Panc1 (cell line): ENCODE measurements around the gene ZNF333. TPM values are rescaled to one million over a fixed set of nuclear protein-coding genes. Genes with fewer than 3 reads are reported as not detected.

Experiments used
- ATAC-seq: fragments of 200-7000 bp; cut with Tn5 transposase; 2 replicates; pipeline ENCODE4 v1.9.1; 2020; ENCODE audit warnings: mild to moderate bottlenecking, moderate library complexity
- BruUV-seq: library from RNA; stranded (reverse); fragments of 400-500 nt; replicated peaks from 2 replicates; lab custom pipeline; 2021; lab: Mats Ljungman, UMichigan
- CTCF ChIA-PET: fragments of 300-600 bp; sonication (Branson Sonifier 250); formaldehyde crosslinking; loops from one replicate; lab custom pipeline; 2022; ENCODE audit warnings: antibody characterized with exemption; lab: Charles Lee
- POLR2A ChIA-PET: fragments of 300-600 bp; sonication (Branson Sonifier 250); formaldehyde crosslinking; loops from one replicate; lab custom pipeline; 2022; ENCODE audit warnings: antibody characterized with exemption; lab: Charles Lee
- DNase-seq: peaks from one replicate; pipeline ENCODE4 v3.0.0-alpha.2; 2010; ENCODE audit warnings: low read depth, low spot score
- H3K27ac ChIP-seq: 2 replicates; pipeline ENCODE4 v1.5.1; 2011; ENCODE audit warnings: mild to moderate bottlenecking, low read length, inconsistent platforms
- H3K27me3 ChIP-seq: fragments of 200-500 bp; sonication (Bioruptor generic); 2 replicates; pipeline ENCODE4 v1.6.0; 2014; ENCODE audit warnings: low read length, inconsistent platforms; ENCODE audit not compliant: control insufficient read depth, insufficient read depth
- H3K36me3 ChIP-seq: fragments of 200-500 bp; sonication (Bioruptor generic); 2 replicates; pipeline ENCODE4 v1.5.1; 2014; ENCODE audit warnings: inconsistent platforms, mild to moderate bottlenecking, low read length, moderate library complexity; ENCODE audit not compliant: control insufficient read depth, insufficient read depth
- H3K4me1 ChIP-seq: 2 replicates; pipeline ENCODE4 v1.5.1; 2011; ENCODE audit warnings: inconsistent platforms, mild to moderate bottlenecking, low read length, moderate library complexity; ENCODE audit not compliant: control insufficient read depth, insufficient read depth
- H3K4me3 ChIP-seq, 2 experiments: 2 replicates each; pipeline ENCODE4 v1.5.1; 2011 to 2012; ENCODE audit warnings: low read depth in 2 of 2, low read length in 2 of 2, mild to moderate bottlenecking in 2 of 2, inconsistent platforms in 1 of 2, moderate library complexity in 1 of 2
- H3K9me3 ChIP-seq: fragments of 200-500 bp; sonication (Bioruptor generic); 2 replicates; pipeline ENCODE4 v1.5.1; 2014; ENCODE audit warnings: low read depth, mild to moderate bottlenecking, inconsistent platforms, low read length, moderate library complexity; ENCODE audit not compliant: control insufficient read depth, insufficient read depth
- POLR2AphosphoS5 ChIP-seq: IDR thresholded peaks from 2 replicates; pipeline ENCODE4 v1.6.1; 2012; ENCODE audit warnings: mild to moderate bottlenecking, low read depth, low read length, moderate library complexity
- SIN3A ChIP-seq: IDR thresholded peaks from 2 replicates; pipeline ENCODE4 v1.6.1; 2012; ENCODE audit warnings: low read depth, mild to moderate bottlenecking, low read length, moderate library complexity, borderline replicate concordance; ENCODE audit not compliant: insufficient read depth
- TCF7L2 ChIP-seq: IDR thresholded peaks from 2 replicates; pipeline ENCODE4 v1.6.1; 2011; ENCODE audit warnings: mild to moderate bottlenecking, low read depth, low read length, inconsistent platforms
- in situ Hi-C: cut with HindIII; loops from 2 replicates; pipeline ENCODE4 v1.10.0; 2016; ENCODE audit warnings: low sequenced_read_pairs, low pct_unique_long_range_greater_than_20kb
- intact Hi-C: fragments of 100-400 bp; cut with micrococcal nuclease; formaldehyde crosslinking; loops from one replicate; pipeline ENCODE4 v1.10.0; 2022; ENCODE audit not compliant: unreplicated experiment
- total RNA-seq: library from RNA; stranded (reverse); gene quantifications from one replicate; pipeline ENCODE4 v1.2.1, GENCODE V29; 2021; ENCODE audit not compliant: unreplicated experiment
- TF ChIP-seq, protein P1 (sequence below): fragments of 450-650 bp; IDR thresholded peaks from 2 replicates; pipeline ENCODE4 v1.5.1; 2017; ENCODE audit warnings: mild to moderate bottlenecking
- TF ChIP-seq, protein P2 (sequence below), 2 experiments: IDR thresholded peaks; 2 replicates each; pipeline ENCODE4 v1.6.1; 2011 to 2012; ENCODE audit warnings: low read depth in 2 of 2, control low read depth in 1 of 2, low read length in 1 of 2, mild to moderate bottlenecking in 1 of 2, moderate library complexity in 1 of 2; ENCODE audit not compliant: insufficient read depth in 1 of 2

The ZNF333 gene
- total RNA-seq, 1 experiment from 2014 or later = 9.2 TPM

DNA sequence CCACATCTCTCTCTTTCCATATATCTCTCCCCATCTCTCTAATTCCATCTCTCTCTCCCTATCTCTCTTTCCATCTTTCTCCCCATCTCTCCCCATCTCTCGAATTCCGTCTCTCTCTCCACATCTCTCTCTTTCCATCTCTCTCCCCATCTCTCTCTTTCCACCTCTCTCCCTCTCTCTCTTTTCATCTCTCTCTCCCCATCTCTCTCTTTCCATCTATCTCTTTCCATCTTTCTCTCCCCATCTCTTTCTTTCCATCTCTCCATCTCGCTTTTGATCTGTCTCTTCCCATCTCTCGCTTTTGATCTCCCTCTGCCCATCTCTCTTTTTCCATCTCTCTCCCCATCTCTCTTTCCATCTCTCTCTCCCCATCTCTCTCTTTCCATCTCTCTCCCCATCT, 40.8 kb upstream of the ZNF333 start:
- CTCF ChIA-PET = no interaction called here
- H3K4me1 ChIP-seq = no peaks in the 10 kb centered on the region
- no TSS peak for BruUV-seq
- no peaks in the 10 kb centered on the region for H3K9me3 ChIP-seq
- no peak overlapping the region for H3K4me3 ChIP-seq
- no peaks in the 10 kb centered on the region for H3K27me3 ChIP-seq
- TF ChIP-seq, protein P1, sequence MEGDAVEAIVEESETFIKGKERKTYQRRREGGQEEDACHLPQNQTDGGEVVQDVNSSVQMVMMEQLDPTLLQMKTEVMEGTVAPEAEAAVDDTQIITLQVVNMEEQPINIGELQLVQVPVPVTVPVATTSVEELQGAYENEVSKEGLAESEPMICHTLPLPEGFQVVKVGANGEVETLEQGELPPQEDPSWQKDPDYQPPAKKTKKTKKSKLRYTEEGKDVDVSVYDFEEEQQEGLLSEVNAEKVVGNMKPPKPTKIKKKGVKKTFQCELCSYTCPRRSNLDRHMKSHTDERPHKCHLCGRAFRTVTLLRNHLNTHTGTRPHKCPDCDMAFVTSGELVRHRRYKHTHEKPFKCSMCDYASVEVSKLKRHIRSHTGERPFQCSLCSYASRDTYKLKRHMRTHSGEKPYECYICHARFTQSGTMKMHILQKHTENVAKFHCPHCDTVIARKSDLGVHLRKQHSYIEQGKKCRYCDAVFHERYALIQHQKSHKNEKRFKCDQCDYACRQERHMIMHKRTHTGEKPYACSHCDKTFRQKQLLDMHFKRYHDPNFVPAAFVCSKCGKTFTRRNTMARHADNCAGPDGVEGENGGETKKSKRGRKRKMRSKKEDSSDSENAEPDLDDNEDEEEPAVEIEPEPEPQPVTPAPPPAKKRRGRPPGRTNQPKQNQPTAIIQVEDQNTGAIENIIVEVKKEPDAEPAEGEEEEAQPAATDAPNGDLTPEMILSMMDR = no peak
- TF ChIP-seq TCF7L2 (no peak), POLR2AphosphoS5 (no peak), SIN3A (no peak)
- TF ChIP-seq, protein P2, sequence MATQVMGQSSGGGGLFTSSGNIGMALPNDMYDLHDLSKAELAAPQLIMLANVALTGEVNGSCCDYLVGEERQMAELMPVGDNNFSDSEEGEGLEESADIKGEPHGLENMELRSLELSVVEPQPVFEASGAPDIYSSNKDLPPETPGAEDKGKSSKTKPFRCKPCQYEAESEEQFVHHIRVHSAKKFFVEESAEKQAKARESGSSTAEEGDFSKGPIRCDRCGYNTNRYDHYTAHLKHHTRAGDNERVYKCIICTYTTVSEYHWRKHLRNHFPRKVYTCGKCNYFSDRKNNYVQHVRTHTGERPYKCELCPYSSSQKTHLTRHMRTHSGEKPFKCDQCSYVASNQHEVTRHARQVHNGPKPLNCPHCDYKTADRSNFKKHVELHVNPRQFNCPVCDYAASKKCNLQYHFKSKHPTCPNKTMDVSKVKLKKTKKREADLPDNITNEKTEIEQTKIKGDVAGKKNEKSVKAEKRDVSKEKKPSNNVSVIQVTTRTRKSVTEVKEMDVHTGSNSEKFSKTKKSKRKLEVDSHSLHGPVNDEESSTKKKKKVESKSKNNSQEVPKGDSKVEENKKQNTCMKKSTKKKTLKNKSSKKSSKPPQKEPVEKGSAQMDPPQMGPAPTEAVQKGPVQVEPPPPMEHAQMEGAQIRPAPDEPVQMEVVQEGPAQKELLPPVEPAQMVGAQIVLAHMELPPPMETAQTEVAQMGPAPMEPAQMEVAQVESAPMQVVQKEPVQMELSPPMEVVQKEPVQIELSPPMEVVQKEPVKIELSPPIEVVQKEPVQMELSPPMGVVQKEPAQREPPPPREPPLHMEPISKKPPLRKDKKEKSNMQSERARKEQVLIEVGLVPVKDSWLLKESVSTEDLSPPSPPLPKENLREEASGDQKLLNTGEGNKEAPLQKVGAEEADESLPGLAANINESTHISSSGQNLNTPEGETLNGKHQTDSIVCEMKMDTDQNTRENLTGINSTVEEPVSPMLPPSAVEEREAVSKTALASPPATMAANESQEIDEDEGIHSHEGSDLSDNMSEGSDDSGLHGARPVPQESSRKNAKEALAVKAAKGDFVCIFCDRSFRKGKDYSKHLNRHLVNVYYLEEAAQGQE (IDR thresholded peaks at IDR 0.05; ENCODE audit: insufficient read depth in 1 of 2, low read depth in 2 of 2, low read length in 1 of 2) = no peak
- no peak overlapping the region for H3K27ac ChIP-seq
- in situ Hi-C loops (no loop called here), intact Hi-C loops (no loop called here)
- no peak for DNase-seq
- no peaks in the 10 kb centered on the region for H3K36me3 ChIP-seq
- no peak for ATAC-seq
- POLR2A ChIA-PET = no interaction called here

DNA sequence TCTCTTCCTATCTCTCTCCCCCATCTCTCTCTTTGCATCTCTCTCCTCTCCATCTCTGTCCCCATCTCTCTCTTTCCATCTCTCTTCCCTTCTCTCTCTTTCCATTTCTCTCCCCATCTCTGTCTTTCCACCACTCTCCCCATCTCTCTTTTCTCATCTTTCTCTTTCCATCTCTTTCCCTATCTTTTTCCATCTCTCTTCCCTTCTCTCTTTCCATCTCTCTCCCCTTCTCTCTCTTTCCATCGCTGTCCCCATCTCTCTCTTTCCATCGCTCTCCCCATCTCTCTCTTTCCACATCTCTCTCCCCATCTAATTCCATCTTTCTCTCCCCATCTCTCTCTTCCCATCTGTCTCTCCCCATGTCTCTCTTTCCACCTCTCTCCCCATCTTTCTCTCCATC, 39.7 kb upstream of the ZNF333 start:
- in situ Hi-C loops = no loop called here
- no peak for DNase-seq
- Histone ChIP-seq H3K9me3 (no peaks in the 10 kb centered on the region), H3K27me3 (no peaks in the 10 kb centered on the region), H3K36me3 (no peaks in the 10 kb centered on the region), H3K4me1 (no peaks in the 10 kb centered on the region), H3K4me3 (no peak overlapping the region), H3K27ac (no peak overlapping the region)
- TF ChIP-seq TCF7L2 = no peak
- POLR2A ChIA-PET = no interaction called here
- BruUV-seq = no TSS peak
- no peak for ATAC-seq
- intact Hi-C loops = no loop called here
- CTCF ChIA-PET = no interaction called here

DNA sequence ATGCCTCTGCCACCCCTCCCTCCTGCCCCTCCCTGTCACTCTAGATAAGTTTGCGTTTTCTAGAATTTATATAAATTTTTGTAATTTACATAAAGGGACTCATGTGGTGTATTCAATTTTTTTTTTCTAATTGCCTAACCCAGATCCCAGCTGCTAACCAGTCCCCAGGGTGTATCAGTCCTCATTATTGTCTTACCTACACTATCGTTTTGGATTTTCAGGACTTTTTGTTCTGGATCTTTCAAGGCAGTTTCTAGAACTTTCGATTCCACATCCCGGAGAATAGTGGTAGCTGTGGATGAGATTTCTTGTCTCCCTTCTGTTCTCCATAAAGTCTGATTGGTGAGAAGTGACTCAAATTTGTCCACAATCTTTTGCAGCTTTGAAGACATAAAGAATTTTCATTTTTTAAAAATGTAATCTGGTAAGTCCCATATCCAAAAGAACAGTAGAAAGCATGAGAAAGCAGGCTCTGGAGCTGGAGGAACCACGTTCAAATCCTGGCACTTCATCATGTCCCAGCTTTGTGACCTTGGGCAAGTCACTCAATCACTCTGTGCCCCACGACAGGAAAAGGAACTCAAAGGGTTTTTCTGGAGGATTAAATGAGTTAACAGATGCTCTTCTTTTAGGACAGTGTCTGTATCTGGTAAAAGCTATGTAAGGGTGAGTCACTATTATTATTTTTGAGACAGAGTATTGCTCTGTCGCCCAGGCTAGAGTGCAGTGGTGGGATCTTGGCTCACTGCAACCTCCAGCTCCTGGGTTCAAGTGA, 34.9 kb upstream of the ZNF333 start:
- CTCF ChIA-PET = no interaction called here
- ATAC-seq (no peak), DNase-seq (no peak)
- BruUV-seq = no TSS peak
- no peaks in the 10 kb centered on the region for H3K36me3 ChIP-seq
- no peak overlapping the region for H3K4me3 ChIP-seq
- in situ Hi-C loops = no loop called here
- H3K27me3 ChIP-seq = no peaks in the 10 kb centered on the region
- TF ChIP-seq, protein P1 = no peak
- TF ChIP-seq SIN3A = no peak
- TF ChIP-seq TCF7L2 = no peak
- TF ChIP-seq POLR2AphosphoS5 = no peak
- TF ChIP-seq, protein P2 (IDR thresholded peaks at IDR 0.05; ENCODE audit: insufficient read depth in 1 of 2, low read depth in 2 of 2, low read length in 1 of 2) = no peak
- H3K27ac ChIP-seq = no peak overlapping the region
- POLR2A ChIA-PET = interaction anchor here (0.5 kb wide), 1 partner anchor 45 kb away, joined by 4 read pairs; no protein-coding TSS in a partner anchor
- intact Hi-C loops = no loop called here
- no peaks in the 10 kb centered on the region for H3K9me3 ChIP-seq
- no peaks in the 10 kb centered on the region for H3K4me1 ChIP-seq
